GM19099 (cell line): ENCODE results near the gene C18orf32.

Source experiments
- POLR2A ChIP-seq: IDR thresholded peaks from 3 replicates; pipeline ENCODE4 v1.6.1; 2011; ENCODE audit warnings: low read depth; ENCODE audit not compliant: insufficient read length; ENCODE audit errors: extremely low read depth

C18orf32 gene

DNA sequence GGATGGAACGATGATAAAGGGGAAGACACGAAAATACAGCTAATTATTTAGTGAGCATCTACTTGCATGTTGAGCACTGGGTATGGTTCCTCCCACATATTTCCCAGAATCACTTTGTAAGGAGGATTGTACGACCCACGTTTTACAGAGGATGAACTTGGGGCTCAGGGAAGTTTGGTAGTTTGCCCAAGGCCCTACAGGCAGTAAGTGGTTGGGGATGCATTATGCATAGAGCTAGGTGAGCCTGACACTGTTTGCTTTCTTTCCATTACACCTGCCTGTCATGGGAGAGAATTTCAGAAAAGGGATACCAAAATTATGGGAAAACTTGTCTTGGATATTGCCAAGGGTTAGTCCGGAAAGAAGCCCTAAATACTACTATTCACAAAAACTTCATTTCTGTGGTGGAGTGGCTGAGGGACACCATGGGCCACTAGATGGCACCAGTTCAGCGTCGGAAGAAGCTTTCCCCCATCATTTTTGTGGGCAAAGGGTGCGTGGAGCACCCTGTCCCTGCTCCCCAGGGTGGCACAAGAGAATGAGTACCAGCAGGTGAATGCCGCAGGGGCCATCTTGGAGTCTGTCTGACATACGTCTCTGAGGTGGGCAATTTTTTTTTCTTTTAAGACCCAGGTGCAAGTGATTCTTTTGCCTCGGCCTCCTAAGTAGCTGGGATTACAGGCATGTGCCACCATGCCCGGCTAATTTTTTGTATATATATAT is 23.5 kb upstream of the C18orf32 start:
- TF ChIP-seq POLR2A, result no peak

DNA sequence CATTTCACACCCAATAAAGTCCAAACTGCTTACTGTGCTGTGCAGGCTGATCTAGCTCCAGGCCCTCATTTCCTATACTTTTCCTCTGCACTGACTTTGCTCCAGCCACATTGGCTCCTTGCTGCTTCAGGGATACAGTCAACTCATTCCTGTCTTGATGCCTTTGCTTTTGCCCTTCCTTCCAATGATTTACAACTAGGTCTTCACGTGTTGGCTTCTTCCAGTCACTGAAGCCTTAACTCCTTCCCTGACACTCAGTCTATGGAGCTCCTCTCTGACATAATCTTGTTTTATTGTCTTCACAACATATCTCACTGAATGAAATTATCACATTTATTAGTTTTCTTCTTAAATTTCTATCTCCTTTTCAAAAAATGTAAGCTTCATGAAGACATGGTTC is 16.9 kb upstream of the C18orf32 start:
- no peak for TF ChIP-seq POLR2A

DNA sequence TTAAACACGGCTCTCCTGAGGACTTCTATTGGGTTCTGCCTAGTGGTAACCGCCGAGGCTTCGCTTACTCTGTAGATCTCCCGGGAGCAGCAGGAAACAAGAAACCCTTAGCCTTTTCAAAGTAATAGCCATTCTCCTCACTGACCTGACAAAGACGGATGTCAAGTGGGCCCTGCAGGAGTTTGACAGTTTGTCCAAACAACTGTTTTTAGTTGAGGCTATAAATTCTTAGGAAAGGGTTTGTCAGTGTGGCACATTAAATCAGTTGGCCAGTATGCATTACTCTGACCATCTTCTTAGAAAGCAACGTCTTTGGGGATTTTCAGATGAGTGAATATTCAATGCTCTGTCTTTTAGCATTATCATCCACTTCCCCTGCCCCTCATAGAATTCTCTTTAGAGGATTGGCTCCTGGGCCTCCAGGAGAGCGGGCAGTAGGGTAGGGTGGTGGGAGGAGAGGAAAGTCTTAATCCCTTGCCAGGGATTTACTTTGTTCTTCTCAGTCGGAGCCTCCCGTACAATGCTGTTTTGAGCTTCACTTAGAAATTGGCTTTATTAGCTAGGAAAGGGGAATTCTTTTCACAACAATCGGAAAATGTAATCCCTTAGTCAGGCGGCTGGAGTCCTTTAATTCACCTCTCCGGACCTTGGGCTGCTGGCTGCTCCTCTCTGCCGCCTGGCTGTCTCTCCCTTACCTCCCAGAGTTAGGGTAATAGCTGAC is 13.3 kb upstream of the C18orf32 start:
- TF ChIP-seq POLR2A, result no peak

- no peak for TF ChIP-seq POLR2A
Measured at GRCh38 chr18:49499046-49499637, 12.1 kb upstream of the C18orf32 start.

- no peak for TF ChIP-seq POLR2A
Measured at GRCh38 chr18:49495480-49495879, 8.4 kb upstream of the C18orf32 start.

DNA sequence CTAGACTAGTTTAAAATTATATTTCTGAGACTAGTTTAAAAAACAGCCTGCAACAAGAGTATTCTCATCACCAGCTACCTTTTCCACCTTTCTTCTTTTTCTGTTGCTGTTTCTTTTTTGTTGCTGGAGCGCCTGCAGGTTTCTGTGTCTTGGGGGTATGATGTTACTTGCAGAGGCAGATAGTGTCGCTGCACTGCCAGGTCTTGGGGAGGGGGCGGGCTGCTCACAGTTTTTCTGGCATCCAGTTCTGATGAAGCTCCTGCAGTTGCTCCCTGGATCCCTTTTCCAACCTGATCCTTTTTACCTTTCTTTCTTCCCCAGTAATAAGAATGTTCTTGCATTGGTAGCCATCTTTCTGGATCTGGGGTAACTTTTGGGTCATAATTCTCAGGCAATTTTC is 8.0 kb upstream of the C18orf32 start:
- TF ChIP-seq POLR2A, result no peak

- TF ChIP-seq POLR2A, result no peak
Measured at GRCh38 chr18:49494660-49495059, 7.6 kb upstream of the C18orf32 start.

DNA sequence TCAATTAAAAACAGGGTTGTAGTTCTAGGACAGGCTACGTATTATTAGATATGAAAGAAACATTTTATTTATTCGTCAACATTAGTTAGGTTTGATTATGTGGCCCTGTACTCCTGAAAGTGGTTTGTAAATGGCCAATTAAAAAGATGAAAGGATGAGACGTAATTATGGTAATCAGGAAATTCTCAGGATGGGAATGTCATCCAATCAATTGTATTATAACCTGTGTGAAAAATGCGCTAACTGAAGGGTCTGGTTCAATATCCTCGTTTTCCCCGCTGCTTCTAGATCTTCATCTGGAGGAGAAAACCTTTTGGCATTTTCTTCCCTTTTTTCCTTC is 5.6 kb upstream of the C18orf32 start:
- no peak for TF ChIP-seq POLR2A

GRCh38 chr18:49491857-49492693 is 5.0 kb upstream of the C18orf32 start, which contains the start of gene RPL17:
Gene RPL17 (minus strand): TSS chr18:49492465.
- peak; percentile 97 for TF ChIP-seq POLR2A

- no peak for TF ChIP-seq POLR2A
Measured at GRCh38 chr18:49491534-49491856, 4.5 kb upstream of the C18orf32 start.

- TF ChIP-seq POLR2A, result peak; percentile 20
Measured at GRCh38 chr18:49490246-49490762, 3.3 kb upstream of the C18orf32 start.

DNA sequence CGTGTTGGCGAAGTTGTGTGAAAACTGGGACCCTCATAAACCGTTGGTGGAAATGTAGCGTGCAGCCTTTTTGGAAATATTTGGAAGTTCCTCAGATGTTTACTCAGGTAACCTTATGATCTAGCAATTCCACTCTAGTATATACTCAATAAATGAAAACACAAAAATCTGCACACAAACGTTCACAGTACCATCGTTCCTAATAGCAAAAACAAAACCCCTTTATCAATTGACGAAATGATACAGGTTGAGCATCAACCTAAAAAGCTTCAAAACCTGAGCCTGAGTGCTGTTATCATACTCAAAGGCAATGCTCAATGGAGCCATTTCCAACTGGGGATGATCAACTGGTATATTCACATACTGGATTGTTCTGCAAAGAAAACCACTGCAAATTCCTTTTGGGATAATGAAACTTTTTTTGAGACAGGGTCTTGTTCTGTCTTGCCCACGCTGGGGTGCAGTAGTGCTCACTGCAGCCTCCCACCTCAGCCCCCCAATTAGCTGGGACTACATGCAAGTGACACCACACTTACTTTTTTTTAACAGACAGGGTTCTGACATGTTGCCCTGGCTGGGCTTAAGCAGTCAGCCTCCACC is 777 bp upstream of the C18orf32 start:
- TF ChIP-seq POLR2A, result no peak

GRCh38 chr18:49486606-49486952 is 455 bp downstream of the C18orf32 start:
- TF ChIP-seq POLR2A, result no peak

GRCh38 chr18:49486134-49486533 is 900 bp downstream of the C18orf32 start:
- no peak for TF ChIP-seq POLR2A

- no peak for TF ChIP-seq POLR2A
Measured at GRCh38 chr18:49483198-49483597, 3.8 kb downstream of the C18orf32 start.
